DMS153 treated with DMSO at 0.1 percent for 48 hours (cell line): Measurements from ENCODE around the gene MSI1.

Experiments used
- DNase-seq: peaks from one replicate; lab custom pipeline; 2025; ENCODE audit not compliant: unreplicated experiment; lab: John Stamatoyannopoulos, UW

Gene MSI1

DNA sequence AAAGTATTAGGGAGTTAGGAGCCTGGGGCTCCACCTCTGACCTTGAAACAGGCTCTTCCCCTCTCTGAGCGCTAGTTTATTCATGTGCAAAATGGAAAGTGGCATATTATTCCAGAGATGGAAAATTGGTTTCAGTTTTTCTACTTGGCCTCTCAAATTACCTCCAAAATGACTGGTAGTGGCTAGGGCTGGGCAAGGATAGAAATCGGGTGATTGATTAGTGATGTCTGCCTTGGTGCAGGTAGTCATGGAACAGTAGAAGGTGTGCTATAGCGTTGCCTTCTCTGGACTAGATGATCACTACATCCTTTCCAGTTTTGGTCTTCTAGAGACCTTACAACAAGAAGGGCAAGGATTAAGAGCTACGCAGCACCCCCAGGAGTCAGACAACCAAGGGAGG lies 8.6 kb upstream of the MSI1 start:
- no peak for DNase-seq

DNA sequence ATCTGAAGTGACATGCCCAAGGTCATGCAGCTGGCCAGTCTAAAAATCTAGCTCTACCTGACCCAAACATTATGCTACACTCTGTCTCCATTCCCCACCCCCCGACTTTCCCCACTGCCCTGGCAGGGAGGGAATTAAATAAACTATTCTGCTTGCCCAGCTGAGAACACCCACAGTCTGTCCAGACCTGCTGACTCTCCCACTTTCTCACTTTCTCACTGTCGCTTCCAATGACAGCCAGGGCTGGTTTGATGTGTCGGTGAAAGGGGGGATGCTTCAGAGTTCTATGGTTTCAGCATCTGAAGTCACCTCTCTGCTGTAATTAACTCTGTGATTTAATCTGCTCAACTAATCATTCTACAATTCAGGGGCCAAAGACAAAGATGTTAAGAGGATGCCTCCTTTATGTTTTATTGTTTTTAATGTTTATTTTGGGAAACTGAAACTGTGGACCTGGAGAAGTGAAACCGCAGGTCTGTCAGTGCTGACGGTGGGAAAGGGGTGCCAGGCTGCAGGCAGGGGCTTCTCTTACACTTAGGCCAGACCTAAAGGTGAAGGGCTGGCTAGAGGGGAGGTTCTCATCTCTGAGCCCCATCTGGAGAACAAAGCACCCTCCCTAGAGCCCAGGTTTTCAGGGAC lies 8.1 kb upstream of the MSI1 start:
- no peak for DNase-seq

DNA sequence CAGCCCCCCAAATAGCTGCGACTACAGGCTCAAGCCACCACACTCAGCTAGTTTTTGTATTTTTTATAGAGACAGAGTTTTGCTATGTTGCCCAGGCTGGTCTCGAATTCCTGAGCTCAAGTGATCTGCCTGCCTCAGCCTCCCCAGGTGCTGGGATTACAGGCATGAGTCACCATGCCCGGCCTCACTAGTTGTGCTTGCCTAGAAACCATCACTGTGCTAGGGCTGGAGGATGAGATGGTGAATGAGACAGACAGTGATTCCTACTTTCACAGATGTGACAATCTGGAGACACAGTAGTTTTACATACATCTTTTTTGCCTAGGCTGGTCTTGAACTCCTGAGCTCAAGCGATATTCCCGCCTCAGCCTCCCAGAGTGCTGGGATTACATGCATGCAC lies 7.5 kb upstream of the MSI1 start:
- DNase-seq: no peak

DNA sequence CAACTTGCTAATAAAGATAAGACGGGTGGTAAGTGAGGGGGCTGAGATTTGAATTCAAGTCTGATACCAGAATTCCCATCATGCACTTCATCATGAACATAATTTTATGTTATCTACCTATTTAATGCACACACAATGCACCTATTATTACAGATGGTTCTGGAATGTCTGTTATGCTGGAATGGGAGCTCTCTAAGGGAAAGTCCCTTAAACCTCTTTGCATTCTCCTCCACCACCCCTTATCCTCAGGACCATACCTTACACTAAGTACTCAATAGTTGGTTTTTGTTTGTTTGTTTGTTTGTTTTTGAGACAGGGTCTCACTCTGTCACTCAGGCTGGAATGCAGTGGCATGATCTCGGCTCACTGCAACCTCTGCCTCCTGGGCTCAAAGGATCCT lies 7.0 kb upstream of the MSI1 start:
- no peak for DNase-seq

DNA sequence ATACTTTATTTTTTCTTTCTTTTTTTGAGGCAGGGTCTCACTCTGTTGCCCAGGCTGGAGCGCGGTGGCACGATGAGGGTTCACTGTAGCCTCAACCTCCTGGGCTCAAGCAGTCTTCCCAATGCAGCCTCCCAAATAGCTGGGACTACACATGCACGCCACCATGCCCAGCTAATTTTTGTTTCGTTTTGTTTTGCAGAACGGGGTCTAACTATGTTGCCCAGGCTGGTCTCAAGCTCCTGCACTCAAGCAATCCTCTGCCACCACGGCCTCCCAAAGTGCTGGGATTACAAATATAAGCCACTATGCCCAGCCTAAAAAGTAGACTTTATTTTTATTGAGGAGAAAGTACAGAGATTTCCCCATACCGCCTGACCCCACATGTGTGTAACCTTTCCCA lies 4.7 kb upstream of the MSI1 start:
- DNase-seq: no peak

DNA sequence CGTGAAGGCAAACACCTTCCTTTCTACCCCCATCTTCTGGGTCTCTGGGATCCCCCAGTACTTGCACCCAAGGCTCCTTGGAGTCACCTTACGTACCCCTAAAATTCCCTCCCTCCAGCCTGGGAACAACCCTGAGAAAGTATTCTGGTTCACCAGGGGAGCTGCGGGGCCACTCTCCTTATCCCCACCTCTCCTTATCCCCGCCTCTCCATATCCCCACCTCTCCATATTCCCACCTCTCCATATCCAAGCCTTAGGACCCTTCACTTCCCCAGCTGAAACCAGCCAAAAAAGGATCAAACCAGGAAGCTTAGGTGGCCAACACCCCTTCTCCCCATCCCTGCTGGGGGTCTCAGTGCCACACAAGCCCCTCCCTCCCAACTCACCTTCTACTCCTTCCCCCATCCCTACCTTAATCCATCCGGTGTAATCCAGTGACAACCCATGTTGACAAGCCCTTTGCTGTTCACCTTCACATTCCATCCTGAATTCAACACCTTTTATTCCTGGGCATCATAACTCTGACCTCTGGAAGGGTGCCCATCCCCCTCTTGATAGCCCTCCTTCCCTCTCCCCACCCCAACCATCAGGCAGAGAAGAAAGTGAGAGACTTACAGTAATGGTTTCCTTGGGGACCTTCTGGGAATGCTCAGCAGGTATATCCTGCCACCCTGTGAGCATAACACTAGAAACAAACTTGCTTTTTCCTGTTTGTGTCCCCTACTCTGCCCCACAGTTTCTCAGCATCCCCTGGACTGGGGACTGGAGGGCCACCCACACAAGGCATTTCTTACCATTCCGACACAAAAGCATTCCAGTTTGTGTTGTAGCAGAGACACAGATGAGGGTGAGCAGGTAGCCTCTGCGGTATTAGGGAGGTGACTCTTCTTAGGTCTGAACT lies 1.6 kb upstream of the MSI1 start:
- no peak for DNase-seq

DNA sequence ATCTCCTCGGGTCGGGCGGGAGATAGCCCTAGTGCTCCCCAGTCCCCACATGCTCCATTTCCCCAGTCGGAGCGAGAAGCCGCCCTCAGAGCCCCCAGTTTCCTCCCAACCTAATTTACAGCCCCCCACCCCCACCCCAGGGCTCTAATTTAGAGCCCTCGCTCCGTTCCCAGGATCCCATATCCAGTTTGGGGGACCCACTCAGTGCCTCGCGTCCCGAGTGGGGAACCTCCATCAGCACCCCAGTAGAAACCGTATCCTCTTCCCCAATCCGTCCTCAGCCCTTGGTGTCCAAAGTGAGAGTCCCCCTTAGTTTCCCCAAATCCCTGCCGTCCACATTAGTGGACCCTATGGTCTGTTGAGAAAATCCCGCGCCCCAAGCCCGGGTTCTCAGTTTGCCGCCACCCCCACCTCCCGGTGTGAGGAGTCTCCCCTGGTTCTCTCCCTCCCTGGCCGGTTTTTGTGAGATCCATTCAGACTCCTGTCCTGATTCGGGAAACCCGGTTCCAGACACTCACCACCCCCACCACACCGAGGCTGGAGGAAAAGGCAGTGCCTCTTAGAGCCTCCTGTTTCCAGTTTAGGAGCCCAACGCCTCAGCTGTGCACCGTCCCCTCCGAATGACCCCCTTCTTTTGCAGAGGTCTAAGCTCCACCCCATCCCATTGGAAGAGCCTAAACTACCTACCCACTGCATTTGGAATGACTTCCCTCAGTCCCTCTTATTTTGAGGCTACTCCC lies 809 bp upstream of the MSI1 start:
- no peak for DNase-seq

DNA sequence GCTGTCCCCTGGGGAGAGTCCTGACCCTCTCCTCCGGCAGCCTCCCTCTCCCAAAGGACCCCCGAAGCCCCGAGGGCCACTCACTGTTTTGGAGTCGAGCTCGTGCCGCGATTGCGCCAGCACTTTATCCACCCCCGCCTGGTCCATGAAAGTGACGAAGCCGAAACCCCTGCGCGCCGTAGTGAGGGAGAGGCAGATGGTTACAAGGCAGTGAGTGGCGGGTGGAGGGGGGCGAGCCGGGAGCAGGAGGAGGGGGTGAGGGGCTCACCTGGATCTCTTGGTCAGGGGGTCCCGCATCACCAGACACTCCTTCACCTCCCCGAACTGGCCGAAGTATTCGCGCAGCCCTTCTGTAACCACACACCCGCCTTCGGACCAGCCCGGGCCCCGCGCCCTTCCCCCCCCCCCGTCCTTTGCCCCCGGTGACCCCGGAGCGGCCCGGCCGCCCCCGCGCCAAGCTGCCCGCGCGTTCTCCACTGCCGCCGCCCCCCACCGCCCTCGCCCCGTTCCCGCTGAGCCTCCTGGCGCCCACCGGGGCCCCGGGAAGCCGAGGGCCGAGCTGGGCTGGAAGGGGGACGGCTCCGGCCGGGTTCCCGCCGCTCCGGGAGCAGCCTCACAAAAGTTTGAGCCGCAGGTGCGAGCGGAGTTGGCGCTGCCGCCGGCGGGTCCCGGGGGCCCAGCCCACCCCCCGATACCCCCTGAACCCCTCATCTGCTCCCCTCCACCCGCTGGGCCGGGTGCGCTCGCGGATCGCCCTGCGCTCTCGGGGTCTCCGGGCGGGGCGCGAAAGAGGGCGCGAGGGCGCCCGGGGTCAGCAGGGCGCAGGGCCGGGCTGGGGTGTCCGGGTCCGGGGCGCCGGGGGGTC lies 808 bp downstream of the MSI1 start:
- DNase-seq: peak; percentile 10

DNA sequence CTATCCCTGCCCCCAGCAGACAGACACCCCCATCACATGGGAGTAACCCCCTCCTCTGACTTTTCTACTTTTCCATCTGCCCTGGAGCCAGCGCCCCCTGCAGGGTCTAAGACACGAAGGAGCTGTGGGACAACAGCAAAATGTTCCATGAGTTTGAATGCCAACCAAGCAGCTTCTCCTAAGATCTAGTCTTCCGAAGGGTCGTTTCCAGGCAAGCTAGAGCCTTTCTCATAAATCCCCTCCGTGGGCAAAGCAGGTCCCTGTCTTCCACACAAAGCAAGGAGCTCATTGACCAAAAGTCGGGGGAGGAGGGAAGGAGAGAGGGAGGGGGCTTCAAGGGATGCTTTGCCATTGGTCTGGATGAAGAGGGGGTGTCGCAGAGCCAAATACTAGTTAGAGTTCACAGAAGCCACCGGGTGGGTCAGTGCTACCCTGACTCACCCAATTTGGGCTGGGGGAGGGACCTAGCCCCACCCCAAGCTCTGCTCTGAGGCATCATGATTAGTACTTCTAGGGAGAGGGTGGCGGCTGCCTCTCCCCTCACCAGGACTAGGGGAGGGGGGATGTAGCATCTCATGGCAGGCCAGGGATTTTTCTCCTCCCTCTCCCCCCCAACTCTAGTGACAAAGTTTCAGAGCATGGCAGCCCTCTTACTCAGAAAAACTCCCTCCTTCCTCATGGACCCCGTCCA lies 1.6 kb downstream of the MSI1 start:
- no peak for DNase-seq

DNA sequence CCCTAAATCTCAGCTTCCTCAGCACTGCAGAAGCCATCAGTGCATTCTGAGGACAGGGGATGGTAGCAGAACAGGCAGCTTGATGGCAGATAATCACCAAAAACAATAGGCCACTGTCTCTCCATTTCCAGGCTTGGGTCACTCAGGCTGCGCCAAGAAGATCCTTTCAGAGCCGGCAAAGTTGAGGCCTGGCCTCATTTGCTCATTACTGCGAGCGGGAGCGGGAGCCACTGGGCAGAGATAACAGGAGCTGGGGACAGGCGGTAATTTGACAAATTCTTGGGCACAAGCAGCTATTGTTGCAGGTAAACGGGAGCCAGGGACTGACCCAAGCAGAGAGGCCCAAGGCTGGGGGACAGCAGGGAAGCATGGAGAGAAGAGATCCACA lies 2.1 kb downstream of the MSI1 start:
- no peak for DNase-seq

DNA sequence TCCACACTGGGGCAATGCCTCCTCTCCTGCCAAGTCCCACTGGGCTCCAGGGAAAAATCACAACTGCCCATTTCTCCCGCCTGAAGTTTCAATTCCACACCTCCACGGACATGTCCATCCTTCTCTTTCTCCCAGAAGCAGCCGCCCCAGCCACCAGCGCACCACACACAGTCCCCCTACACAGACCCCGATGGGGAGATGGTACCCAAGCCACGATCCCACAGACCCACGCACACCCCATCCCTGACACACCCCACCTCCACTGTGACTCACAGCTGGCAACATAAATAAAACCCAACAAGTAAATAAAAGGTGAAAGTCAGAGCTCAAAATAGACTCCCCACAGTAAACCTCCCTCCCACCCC lies 2.6 kb downstream of the MSI1 start:
- DNase-seq: no peak

DNA sequence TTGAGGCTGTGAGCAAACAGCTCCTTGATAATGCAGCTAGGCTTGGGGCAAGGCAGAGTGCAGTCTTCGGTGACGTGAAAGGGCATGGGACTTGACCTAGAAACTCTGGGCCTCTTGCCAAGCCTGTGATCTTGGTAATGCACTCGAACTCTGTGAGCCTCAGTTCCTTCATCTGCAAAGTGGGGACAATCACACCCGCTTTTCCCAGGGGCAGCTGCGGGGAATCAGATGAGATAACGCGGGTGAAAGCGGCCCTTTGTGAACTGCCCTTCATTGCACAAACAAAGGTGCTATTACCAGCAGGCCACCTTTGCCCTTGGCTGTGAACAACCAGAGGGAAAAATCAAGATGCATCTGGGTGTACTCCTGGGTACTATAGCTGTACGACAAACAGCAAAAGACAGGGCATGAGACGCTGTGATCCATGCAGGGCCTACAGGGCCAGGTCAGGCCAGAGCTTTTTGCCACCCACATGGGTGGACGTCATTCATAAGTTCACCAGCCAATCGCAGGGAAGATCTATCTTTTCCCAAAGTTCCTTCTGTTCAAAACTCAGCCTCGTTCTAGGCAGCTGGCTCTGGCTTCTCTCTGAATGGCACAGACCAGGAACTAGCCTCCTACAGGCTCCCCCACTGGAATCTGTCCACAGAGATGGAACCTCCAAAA lies 3.2 kb downstream of the MSI1 start:
- DNase-seq: no peak

DNA sequence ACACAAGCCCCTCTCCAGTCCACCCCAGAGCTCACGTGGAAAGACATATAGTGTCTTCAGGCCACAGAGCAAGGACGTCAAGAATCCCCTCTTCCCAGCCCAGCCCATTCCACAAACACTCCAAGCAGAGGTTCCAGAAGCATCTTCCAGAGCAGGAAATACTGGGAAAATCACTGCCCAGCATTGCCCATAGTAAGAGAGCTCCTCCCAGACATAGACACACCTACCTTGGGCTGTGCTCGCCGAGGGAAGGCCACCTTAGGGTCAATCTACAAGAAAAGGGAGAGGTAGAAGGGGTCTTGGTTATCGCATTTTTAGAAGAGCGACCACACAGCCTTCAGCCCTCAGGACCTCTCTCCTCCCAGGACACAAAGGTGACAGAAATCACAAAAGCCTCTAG lies 4.5 kb downstream of the MSI1 start:
- DNase-seq: no peak

DNA sequence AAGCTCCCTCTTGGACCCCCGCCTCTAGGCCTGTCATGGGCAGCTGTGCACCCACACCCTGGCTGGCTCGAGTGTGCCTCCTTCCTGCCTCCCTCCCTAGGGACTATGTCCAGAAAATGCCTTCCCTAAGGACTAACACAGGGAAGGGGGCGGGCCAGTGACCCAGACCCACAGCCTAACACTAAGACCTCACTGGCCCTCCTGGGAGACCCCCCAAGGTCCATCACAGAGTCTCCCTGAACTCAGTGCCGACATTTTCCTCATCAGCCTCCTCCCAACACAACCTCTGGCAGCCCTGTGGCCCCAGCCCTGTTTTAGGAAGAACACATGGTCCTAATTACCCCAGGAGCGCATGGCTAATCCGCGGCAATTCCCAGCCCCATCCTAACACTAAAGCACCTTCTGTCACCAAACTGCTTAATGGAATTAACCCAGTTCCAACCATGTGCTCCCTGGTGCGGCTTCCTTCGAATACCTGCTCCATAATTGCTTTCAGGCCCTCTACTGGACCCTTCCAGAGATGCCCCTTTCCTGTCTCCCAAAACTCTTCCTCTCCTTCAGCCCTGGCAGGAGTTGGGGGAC lies 5.6 kb downstream of the MSI1 start:
- no peak for DNase-seq

DNA sequence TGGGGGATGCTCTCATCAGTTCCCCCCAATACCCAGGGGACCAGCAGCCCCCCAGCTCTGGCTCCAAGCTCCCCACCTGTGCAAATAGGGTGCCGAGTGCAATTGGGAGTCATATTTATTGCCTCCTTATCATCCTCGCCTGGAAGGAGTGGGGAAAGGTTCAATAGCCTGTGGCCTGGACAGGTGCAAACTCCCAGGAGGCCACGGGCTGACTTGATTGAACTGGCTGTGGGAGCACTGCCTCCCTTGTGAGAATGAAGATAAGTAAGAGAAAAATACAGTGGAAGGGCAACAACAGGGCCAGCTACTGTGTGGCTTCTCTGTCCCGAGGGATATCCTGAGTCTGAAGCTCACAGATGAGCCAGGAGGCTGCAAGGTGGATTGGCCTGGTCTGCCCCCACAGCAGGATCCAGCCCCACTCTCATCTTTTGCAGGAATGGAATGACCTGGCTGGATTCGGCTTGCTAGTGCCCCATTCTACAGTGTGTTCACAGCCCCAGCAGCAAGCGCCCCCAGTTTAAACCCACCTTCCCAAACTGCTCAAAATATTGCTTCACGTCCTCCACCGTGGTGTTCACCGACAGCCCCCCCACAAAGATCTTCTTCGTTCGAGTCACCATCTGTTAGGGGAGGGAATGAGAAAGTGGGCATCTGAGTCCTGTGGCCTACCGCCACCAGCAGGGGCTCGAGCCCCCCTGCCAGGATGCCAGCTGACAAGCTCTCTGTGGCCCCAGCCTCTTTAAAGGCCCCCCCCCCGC lies 6.3 kb downstream of the MSI1 start:
- no peak for DNase-seq

DNA sequence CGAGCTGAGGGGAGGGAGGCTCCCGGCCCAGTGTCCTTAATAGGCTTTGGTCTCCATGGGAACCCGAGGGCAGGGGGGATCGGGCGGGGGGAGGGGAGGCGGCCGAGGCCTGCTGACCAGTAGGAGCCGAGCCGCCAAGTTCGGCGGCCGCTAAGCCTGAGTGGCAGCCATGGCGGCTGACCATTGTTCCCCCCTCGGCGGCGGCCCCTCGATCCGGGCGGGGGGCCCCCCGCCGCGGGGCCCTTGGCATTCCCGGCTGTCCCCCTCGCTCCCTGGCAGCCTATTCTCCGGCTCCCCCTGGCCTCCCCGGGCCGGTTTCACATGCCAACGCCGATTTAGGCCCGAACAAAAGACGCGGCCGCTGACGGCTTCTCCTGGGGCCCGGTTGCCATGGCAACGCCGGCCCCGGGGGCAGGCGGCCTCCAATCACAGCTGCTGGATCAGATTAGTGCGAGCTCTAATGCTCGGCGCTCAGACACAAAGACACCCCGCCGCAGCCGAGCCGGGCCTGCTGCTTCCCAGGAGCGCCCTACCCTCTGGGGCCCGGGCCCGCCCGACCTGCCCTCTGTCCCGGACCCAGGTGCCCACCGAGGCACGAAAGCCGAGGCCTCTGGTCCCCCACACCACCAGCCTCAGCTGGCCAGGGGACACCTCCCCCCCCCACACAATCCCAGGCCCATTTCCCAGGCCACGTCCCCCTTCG lies 7.3 kb downstream of the MSI1 start:
- DNase-seq: peak; percentile 80

DNA sequence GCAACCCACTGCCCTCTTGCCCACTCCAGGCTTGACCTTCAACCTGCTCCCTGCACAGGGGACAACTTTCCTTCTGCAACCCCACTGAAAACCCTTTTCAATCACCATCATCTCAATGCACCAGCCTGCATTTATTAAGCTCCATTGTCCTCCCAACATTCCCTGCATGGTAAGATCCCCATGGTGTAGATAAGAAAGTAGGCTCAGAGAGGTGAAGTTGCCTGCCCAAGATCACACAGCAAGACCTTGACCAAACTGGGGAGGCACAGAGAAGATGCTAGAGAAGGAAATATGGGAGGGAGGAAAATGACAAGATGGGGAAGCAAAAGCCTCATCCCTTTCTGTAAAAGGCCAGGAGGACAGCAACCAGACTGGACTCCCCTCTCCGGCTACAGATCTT lies 9.8 kb downstream of the MSI1 start:
- DNase-seq: no peak

DNA sequence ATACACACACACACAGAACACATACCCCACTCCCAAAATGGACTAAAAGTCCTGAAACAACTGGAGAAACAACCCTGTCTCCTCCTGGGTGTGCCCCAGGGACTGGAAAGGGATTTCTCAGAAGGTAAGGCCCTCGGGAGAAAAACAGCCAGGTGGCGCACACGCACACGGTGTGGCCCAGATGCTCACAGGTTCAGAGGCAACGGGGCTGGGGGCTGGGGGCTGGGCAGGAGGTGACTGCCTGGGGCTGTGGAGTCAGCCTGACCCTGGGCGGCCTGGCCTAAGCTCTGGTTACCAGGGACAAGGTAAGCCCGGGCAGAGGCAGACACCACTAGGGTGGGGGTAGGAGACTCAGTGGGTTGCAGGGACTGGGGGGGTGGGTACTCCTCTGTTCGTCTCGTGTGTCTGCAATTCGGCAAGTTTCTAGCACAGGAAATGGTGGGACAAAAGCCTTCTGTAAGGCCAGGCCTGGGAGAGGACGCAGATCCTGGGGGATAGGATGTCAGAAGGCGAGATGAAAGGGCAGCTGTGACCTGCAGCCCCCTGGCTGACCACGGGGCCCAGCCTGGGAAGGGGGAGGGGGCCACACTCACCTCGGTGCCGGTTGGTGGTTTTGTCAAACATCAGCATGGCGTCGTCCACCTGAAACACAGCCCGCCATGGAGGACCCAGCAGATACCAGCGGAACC lies 10.4 kb downstream of the MSI1 start:
- DNase-seq: no peak
